OCI-LY1 (cell line): ENCODE results near the gene MYO9A.

ENCODE experiments used
- H2AFZ ChIP-seq: fragments of 200-600 bp; sonication (generic), shearing (Covaris generic); 2 replicates; pipeline ENCODE4 v1.6.0; 2014; ENCODE audit warnings: antibody characterized with exemption, mild to moderate bottlenecking, low read length
- H3F3A ChIP-seq: fragments of 200-600 bp; sonication (generic), shearing (Covaris generic); 2 replicates; pipeline ENCODE4 v1.6.0; 2014; ENCODE audit warnings: mild to moderate bottlenecking, antibody characterized with exemption, low read length, moderate library complexity; ENCODE audit not compliant: insufficient read depth
- H3K27ac ChIP-seq: fragments of 200-600 bp; sonication (generic); 2 replicates; pipeline ENCODE4 v1.5.1; 2014; ENCODE audit warnings: low read length, mixed run types, mild to moderate bottlenecking, low read depth; ENCODE audit not compliant: poor library complexity, severe bottlenecking
- H3K27me3 ChIP-seq: fragments of 200-600 bp; sonication (generic); 2 replicates; pipeline ENCODE4 v1.6.0; 2014; ENCODE audit warnings: antibody characterized with exemption, mild to moderate bottlenecking, low read length, moderate library complexity; ENCODE audit not compliant: insufficient read depth
- H3K36me3 ChIP-seq: fragments of 200-600 bp; sonication (generic); 2 replicates; pipeline ENCODE4 v1.6.1; 2014; ENCODE audit warnings: mild to moderate bottlenecking, antibody characterized with exemption, low read length, moderate library complexity, mixed read lengths; ENCODE audit not compliant: insufficient read depth
- H3K4me1 ChIP-seq: fragments of 200-600 bp; sonication (generic); 2 replicates; pipeline ENCODE4 v1.5.1; 2014; ENCODE audit warnings: mild to moderate bottlenecking, low read length, moderate library complexity; ENCODE audit not compliant: insufficient read depth, severe bottlenecking
- H3K4me2 ChIP-seq: fragments of 200-600 bp; sonication (generic), shearing (Covaris generic); 2 replicates; pipeline ENCODE4 v1.6.1; 2014; ENCODE audit warnings: low read length
- H3K4me3 ChIP-seq: fragments of 200-600 bp; sonication (generic); 2 replicates; pipeline ENCODE4 v1.5.1; 2014; ENCODE audit warnings: low read length, low read depth, mild to moderate bottlenecking, mixed read lengths; ENCODE audit not compliant: poor library complexity, severe bottlenecking
- H3K79me2 ChIP-seq: fragments of 200-600 bp; shearing (Covaris generic); 2 replicates; pipeline ENCODE4 v1.6.1; 2016; ENCODE audit warnings: mixed run types, low read length, mixed read lengths; ENCODE audit not compliant: insufficient read depth
- H3K9ac ChIP-seq: fragments of 200-600 bp; sonication (generic), shearing (Covaris generic); 2 replicates; pipeline ENCODE4 v1.6.1; 2014; ENCODE audit warnings: mild to moderate bottlenecking, low read length, mixed read lengths
- H3K9me2 ChIP-seq: fragments of 200-600 bp; sonication (generic), shearing (Covaris generic); 2 replicates; pipeline ENCODE4 v1.6.1; 2014; ENCODE audit warnings: low read depth, mild to moderate bottlenecking, low read length, mixed read lengths
- H3K9me3 ChIP-seq: fragments of 200-600 bp; shearing (Covaris generic); 2 replicates; pipeline ENCODE4 v1.6.1; 2014; ENCODE audit warnings: low read length, mixed read lengths
- H4K20me1 ChIP-seq: fragments of 200-600 bp; sonication (generic), shearing (Covaris generic); 2 replicates; pipeline ENCODE4 v1.6.0; 2016; ENCODE audit warnings: mild to moderate bottlenecking, low read length; ENCODE audit not compliant: insufficient read depth
- CTCF ChIP-seq: fragments of 200-600 bp; sonication (generic), shearing (Covaris generic); IDR thresholded peaks from 2 replicates; pipeline ENCODE4 v1.5.1; 2017; ENCODE audit warnings: mild to moderate bottlenecking, antibody characterized with exemption, low read length, moderate library complexity, mixed read lengths
- EZH2 ChIP-seq: fragments of 200-600 bp; sonication (generic), shearing (Covaris generic); IDR thresholded peaks from 2 replicates; pipeline ENCODE4 v1.8.0; 2017; ENCODE audit warnings: borderline replicate concordance, mixed run types, mild to moderate bottlenecking, antibody characterized with exemption, low read length, moderate library complexity, mixed read lengths

Gene MYO9A

DNA sequence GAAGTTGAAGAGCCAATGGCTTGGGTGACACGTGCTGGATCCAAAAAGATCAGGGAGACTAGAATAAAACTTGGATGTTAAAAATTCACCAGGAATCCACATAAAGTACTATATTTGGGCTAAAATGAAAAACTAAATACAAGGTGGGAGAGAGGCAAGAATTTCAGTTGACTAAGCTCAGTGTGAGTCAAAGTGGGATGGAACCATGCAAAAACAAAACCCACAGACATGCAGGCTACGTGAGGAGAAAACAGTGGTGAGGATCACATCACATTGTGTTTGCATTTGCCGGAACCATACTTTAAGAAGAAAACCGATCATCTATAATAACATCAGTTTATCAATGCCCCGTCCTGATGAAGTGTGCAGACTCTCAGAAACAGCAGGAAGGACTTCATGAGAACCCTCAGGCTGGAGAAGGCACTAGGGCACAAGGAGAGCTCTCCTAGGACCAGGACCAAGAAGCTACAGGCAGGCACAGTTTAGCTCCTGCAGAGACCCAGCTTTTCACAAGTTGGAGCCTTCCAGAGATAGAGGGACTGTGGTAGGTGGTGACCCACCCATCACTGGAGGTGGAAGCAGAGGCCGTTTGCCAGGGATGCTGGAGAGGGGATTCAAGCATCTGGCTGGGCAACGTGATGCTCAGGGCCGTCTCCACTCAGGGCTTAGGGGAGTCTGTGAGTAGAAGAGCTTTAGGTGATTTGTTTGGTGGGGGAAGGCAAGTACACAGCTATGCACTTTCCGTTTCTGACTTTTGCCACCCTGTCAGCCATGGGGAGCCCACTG lies 336.6 kb downstream of the MYO9A start:
- H3K4me3 ChIP-seq, result no peak overlapping the region
- no peak overlapping the region for H3K27ac ChIP-seq

DNA sequence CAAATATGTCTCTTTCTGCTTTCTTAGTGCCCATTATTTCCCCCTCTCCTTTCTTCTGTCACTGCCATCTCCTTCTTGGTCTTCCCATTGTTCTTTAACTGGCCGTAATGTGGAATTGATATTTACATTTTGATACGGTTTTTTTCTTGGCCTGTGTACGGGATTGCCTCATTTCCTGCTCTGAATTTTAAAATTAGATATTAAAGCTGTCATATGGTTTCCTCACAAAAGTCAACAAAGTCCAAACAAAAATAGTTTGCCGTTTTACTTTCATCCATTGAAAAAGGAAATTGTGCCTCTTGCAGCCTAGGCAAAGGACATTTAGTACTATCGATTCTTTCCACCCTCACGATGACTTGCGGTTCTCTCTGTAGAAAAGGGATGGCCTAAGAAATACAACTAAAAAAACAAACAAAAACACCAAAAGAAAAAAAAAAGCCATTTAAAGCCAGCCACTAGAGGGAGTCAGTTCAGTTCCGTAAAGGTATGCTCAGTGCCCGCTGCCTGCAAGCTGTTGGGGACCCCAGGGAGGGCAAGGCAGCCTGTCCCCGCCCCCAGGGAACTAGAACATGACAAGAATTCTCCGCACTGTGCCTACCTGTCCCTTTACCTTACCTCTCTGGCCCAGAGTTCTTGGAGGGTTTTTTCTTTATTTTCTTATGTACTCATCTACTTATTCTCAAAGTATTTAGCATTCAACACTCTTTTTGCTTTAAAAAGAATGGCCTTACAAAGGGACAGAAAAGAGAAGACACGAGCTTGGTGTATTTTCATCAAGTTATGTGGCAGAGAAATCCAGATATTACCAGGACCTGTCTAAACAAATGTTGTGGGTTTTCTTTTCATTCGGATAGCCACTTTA lies 337.6 kb downstream of the MYO9A start:
- no peak overlapping the region for H3K4me2 ChIP-seq

More for the DNA sequence above, 336.6 kb downstream of the MYO9A start:
- H3K4me1 ChIP-seq, result no peaks in the 10 kb centered on the region
- no peaks in the 10 kb centered on the region for H3K9me2 ChIP-seq
- H3K36me3 ChIP-seq, result no peaks in the 10 kb centered on the region
- H2AFZ ChIP-seq, result no peak overlapping the region
- 0 out of 2 replicates have a peak, but pooled peaks cover 6% of the 10 kb centered on the region for H3K27me3 ChIP-seq
- no peaks in the 10 kb centered on the region for H3F3A ChIP-seq
- no peaks in the 10 kb centered on the region for H3K9me3 ChIP-seq
- no peak overlapping the region for H3K4me2 ChIP-seq
- H3K79me2 ChIP-seq, result no peaks in the 10 kb centered on the region
- no peak overlapping the region for H3K9ac ChIP-seq
- TF ChIP-seq EZH2 (no peak), CTCF (no peak)
- no peaks in the 10 kb centered on the region for H4K20me1 ChIP-seq

More for the DNA sequence above, 337.6 kb downstream of the MYO9A start:
- H2AFZ ChIP-seq, result no peak overlapping the region
- H3K9ac ChIP-seq, result no peak overlapping the region
- H4K20me1 ChIP-seq, result no peaks in the 10 kb centered on the region
- no peaks in the 10 kb centered on the region for H3K4me1 ChIP-seq
- H3K9me2 ChIP-seq, result no peaks in the 10 kb centered on the region
- no peaks in the 10 kb centered on the region for H3K79me2 ChIP-seq
- 0 out of 2 replicates have a peak, but pooled peaks cover 6% of the 10 kb centered on the region for H3K27me3 ChIP-seq
- H3K36me3 ChIP-seq, result no peaks in the 10 kb centered on the region
- H3K27ac ChIP-seq, result no peak overlapping the region
- no peak overlapping the region for H3K4me3 ChIP-seq
- TF ChIP-seq EZH2, result no peak
- TF ChIP-seq CTCF, result peak; percentile 88
- H3K9me3 ChIP-seq, result no peaks in the 10 kb centered on the region
- no peaks in the 10 kb centered on the region for H3F3A ChIP-seq
